Measurements from ENCODE around the gene CFAP57. TPM values are rescaled to one million over a fixed set of nuclear protein-coding genes. Genes with fewer than 3 reads are reported as not detected.

The CFAP57 gene
- total RNA-seq, 1 experiment from 2014 or later = 0.38 TPM

DNA sequence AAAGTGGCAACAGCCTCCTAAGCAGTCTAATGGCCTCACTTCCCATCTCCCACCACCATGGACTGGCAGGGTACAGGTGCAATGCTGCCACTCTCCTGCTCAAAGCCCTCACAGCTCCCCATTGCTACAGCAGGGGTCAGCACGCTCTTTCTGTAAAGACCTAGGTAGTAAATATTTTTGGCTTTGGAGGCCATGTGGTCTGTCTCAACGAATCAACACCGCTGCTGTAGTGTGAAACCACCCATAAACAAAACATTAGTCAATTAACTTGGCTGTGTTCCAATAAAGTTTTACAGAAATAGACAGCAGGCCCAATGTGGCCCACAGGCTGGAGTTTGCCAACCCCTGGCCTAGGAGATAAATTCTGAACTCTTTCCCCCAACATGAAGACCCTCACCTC lies 53.0 kb downstream of the CFAP57 start:
- peak; percentile 35 for DNase-seq (ENCODE audit: low spot score)

DNA sequence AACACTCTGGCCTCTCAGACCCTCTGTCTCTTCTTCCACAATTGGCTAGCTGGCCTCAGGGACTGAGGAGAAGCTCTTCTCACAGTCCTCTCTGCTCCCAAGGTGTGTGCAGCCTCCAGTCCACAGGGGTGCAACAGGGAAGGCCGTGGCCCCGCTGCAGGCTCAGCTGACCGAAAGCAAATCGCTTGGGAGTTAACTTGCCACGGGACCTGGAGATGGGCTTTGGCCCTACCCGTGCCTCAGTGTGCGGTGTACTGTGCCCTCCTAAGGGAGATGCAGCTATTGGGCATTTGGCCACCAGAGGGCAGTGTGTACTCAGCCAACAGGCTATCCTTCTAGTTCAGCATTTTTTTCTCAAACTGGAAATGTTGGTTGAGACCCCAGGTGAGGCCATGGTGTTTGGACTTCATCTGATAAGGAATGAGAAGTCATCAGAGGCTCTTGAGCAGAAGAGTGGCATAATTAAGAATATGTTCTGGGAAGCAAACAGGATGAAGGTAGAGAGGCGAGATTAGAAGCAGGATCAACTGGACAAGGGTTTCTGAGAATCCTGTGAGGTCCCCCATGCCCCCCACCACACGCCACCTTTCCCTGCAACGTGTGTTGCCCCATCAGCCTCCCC lies 55.1 kb downstream of the CFAP57 start:
- DNase-seq (ENCODE audit: low spot score) = peak; percentile 88

- DNase-seq (ENCODE audit: low spot score) = no peak
Observed at GRCh38 chr1:43229826-43230780, 58.0 kb downstream of the CFAP57 start.

DNA sequence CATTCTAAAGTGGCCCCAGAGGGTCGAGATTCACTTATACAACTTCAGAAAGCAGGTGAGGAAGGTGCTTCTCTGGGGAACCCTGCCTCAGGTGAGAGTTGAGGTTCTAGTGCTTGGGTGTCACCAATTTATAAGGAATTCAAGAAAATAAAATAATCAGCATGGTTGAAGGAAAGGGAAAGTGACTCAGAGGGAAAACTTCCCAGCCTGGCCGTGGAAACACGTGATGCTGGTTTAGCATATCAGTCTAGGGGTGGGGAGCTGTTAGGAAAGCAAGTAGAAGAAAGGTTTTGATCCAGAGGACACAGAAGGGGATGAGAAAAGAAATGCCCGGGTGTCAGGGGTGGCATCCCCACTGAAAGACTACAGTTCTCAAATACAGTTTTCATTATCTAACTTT lies 59.9 kb downstream of the CFAP57 start:
- DNase-seq (ENCODE audit: low spot score) = no peak

DNA sequence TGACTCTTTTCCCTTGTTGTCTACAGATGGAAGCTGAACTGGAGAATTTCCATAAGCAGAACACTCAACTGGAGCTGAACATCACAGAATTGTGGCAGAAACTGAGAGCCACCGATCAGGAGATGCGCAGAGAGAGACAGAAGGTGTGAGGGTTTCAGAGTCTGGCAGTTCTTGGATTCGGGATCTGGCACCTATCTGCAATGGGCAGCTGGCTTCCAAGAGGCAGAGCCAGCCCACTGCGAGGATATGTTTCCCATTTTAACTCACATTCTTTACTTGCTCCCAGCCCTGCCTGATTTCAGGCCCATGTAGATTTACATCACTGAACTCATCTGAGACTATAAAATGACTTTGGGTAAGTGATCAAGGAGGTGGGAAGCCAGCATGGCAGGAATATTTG lies 60.4 kb downstream of the CFAP57 start:
- no peak for DNase-seq (ENCODE audit: low spot score)

- no peak for DNase-seq (ENCODE audit: low spot score)
Observed at GRCh38 chr1:43233631-43234030, 61.5 kb downstream of the CFAP57 start.

DNA sequence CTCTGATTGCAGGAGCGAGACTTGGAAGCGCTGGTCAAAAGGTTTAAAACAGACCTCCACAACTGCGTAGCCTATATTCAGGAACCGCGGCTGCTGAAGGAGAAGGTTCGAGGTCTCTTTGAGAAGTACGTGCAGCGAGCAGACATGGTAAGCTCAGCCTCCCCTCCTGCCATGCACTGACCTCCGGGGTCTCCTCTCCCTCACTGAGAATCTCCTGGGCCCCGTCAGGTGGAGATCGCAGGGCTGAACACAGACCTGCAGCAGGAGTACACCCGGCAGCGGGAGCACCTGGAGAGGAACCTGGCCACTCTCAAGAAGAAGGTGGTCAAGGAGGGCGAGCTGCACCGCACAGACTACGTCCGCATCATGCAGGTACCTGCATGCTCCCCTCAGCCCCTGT lies 62.1 kb downstream of the CFAP57 start:
- DNase-seq (ENCODE audit: low spot score) = no peak

DNA sequence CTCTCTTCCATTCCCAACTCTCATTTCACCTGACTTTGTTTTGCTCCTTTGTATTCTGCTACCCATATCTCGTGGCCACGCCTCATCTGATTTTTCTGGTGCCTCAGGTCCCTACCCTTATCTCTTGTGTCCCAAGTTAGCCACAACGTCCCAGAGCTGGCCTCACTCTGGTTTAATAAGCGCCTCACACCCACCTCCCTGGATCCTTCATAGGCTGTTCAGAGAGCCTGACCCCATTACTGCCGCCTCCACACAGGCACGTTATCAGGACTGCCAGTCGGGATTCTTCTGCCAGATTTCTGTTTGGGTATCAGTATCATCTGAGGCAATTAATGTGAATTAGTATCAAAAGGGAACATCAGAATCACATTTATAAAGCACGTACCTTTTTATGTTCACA lies 62.9 kb downstream of the CFAP57 start:
- DNase-seq (ENCODE audit: low spot score) = no peak

DNA sequence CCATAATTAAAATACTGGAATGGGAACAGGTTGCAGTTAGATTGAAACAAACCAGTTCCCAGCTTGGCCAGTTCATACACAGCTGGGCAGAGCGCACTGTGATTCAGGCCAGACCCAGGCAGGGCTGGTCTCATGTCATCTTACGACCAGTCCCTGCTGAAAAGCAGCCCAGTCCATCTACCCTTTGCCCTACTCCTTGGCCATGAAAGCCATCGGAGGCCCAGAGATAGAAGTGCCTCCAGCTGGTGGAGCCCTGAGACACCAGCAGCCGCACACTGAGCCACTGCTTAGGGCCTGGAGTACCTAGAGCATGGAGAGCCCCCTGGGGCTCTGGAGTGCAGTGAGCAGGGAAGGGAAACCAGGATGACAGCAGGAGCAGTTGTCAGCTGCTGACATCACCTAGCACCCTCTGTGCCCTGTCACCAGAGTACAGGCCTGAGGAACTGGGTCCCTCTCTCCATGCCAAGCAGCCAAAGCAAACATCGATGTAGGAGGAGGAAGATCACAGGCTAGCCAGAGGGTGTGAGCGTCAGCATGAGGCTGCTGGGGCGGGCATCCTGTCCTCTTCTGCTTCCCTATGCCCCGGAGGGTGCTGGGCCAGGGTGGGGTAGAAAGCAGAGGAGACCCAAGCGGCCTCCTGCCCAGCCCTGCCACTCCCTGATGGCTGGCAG lies 63.5 kb downstream of the CFAP57 start:
- peak; percentile 11 for DNase-seq (ENCODE audit: low spot score)

- no peak for DNase-seq (ENCODE audit: low spot score)
Observed at GRCh38 chr1:43237121-43237520, 65.0 kb downstream of the CFAP57 start.

GRCh38 chr1:43238085-43238484 lies 66.0 kb downstream of the CFAP57 start:
- peak; percentile 87 for DNase-seq (ENCODE audit: low spot score)

- DNase-seq (ENCODE audit: low spot score) = no peak
Observed at GRCh38 chr1:43238991-43239469, 66.9 kb downstream of the CFAP57 start.

GRCh38 chr1:43239484-43239883 lies 67.4 kb downstream of the CFAP57 start:
- no peak for DNase-seq (ENCODE audit: low spot score)

GRCh38 chr1:43241413-43241836 lies 69.3 kb downstream of the CFAP57 start:
- peak; percentile 26 for DNase-seq (ENCODE audit: low spot score)

DNA sequence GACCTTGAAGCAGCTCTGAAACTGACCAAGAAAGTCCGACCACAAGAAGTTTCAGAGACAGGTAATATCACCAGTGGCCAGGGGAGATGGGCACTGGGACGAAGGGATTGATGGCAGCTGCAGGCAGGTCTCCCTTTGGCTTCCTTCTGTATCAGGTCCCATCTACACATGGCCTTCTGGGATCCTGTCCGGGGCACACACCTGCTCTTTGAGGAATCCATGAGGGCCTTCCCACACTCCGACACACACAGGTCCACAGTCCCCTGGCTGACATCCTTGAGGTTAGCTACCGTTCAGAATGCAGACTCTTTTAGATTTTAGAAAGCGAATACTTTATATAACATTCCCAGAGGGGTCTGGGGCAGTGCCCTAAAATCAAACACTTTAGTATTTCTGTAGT lies 71.2 kb downstream of the CFAP57 start:
- no peak for DNase-seq (ENCODE audit: low spot score)

- DNase-seq (ENCODE audit: low spot score) = peak; percentile 6
Observed at GRCh38 chr1:43246466-43247213, 74.5 kb downstream of the CFAP57 start.

- DNase-seq (ENCODE audit: low spot score) = peak; percentile 7
Observed at GRCh38 chr1:43247256-43247921, 75.3 kb downstream of the CFAP57 start.

- no peak for DNase-seq (ENCODE audit: low spot score)
Observed at GRCh38 chr1:43250351-43250761, 78.2 kb downstream of the CFAP57 start.

- no peak for DNase-seq (ENCODE audit: low spot score)
Observed at GRCh38 chr1:43251024-43251423, 78.9 kb downstream of the CFAP57 start.

DNA sequence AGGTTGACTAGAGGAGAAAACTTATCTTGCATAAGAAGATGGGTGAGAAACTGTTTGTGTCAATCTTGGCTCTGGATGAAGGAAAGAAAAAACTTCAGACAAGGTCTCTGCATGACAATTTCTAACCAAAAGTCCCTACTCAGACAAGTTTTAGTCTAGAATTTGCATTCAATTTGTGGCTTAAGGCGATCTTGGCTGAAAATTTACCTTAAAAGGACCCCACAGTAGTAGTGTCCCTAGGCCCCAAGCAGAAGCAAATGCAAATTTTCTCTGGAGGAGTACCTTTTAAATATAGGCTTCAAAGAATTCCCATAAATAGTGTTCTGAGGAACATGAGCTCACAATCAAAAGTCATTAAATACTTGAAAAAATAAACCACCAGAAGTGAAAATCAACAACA lies 80.1 kb downstream of the CFAP57 start:
- DNase-seq (ENCODE audit: low spot score) = no peak

DNA sequence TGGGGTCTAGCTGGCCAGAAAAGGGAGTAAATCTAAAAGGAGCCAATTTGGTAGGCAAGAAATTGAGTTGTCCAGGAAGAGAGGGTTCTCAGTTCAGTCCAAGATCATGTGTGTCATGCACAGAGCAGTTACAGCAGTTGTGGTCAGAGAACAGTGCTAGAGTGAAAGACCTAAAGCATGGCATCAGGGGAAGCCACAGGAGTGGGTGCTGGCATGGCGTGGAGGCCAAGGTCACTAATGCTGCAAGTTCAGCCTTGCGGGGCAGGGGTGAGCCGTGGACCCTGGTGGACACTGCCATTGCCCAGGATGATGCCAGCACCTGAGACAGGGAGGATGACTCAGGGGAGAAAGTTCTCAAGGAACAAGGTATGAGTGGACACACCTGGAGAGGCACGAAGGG lies 81.0 kb downstream of the CFAP57 start:
- no peak for DNase-seq (ENCODE audit: low spot score)
